K562 (cell line): Measurements from ENCODE around the gene RAB4B. TPM values are rescaled to one million over a fixed set of nuclear protein-coding genes. Genes with fewer than 3 reads are reported as not detected.

Experiments used
- AFF4 ChIP-seq: sonication (generic); formaldehyde crosslinking; IDR thresholded peaks from 2 replicates; pipeline ENCODE4 v1.8.0; 2023; ENCODE audit warnings: mild to moderate bottlenecking, missing genetic modification reagents
- BCOR ChIP-seq: fragments of 450-650 bp; IDR thresholded peaks from 2 replicates; pipeline ENCODE4 v1.6.1; 2016
- BRCA1 ChIP-seq, 2 experiments: fragments of 450-650 bp in 1 of 2; sonication (generic) in 1 of 2; formaldehyde crosslinking in 1 of 2; IDR thresholded peaks; 2 replicates each; pipeline versions ENCODE4 v1.5.0 to v1.6.1; 2017 to 2020; ENCODE audit warnings: mild to moderate bottlenecking in 1 of 2, missing genetic modification reagents in 1 of 2
- ELF4 ChIP-seq: fragments of 450-650 bp; formaldehyde crosslinking; IDR thresholded peaks from 2 replicates; pipeline ENCODE4 v1.4.0; 2022; ENCODE audit warnings: missing genetic modification characterization
- GATAD2A ChIP-seq: fragments of 450-650 bp; IDR thresholded peaks from 2 replicates; pipeline ENCODE4 v1.6.1; 2017
- GTF2B ChIP-seq: IDR thresholded peaks from 2 replicates; pipeline ENCODE4 v1.6.1; 2011; ENCODE audit not compliant: insufficient read length; ENCODE audit errors: extremely low read depth
- KDM1A ChIP-seq, 2 experiments: fragments of 450-650 bp; IDR thresholded peaks; 2 replicates each; pipeline ENCODE4 v1.6.1; 2016; ENCODE audit warnings: mild to moderate bottlenecking in 2 of 2
- KLF1 ChIP-seq: fragments of 450-650 bp; IDR thresholded peaks from 2 replicates; pipeline ENCODE4 v1.6.1; 2016; ENCODE audit warnings: missing genetic modification characterization, missing compliant biosample characterization
- MYC ChIP-seq, 2 experiments: fragments of 250-450 bp in 1 of 2; sonication (Bioruptor Pico) in 1 of 2; IDR thresholded peaks; 2 replicates each; pipeline versions ENCODE4 v1.5.1 to v1.6.1; 2012 to 2021; ENCODE audit warnings: low read depth in 2 of 2, borderline replicate concordance in 1 of 2, improper control_type of control experiment in 1 of 2, low read length in 1 of 2, mild to moderate bottlenecking in 1 of 2, moderate library complexity in 1 of 2
- POLR2H ChIP-seq: IDR thresholded peaks from 2 replicates; pipeline ENCODE4 v1.6.1; 2016; ENCODE audit warnings: missing genetic modification characterization, low read depth, mild to moderate bottlenecking, control low read depth, missing compliant biosample characterization, moderate library complexity
- RCOR1 ChIP-seq, 2 experiments: IDR thresholded peaks; 2 replicates each; pipeline ENCODE4 v1.6.1; 2012; ENCODE audit warnings: low read depth in 2 of 2, low read length in 2 of 2, borderline replicate concordance in 1 of 2, improper control_type of control experiment in 1 of 2
- RFX1 ChIP-seq: fragments of 450-650 bp; IDR thresholded peaks from 2 replicates; pipeline ENCODE4 v1.6.1; 2016; ENCODE audit warnings: mild to moderate bottlenecking, moderate library complexity
- SMARCB1 ChIP-seq: IDR thresholded peaks from 2 replicates; pipeline ENCODE4 v1.6.1; 2011; ENCODE audit warnings: improper control_type of control experiment, low read depth; ENCODE audit not compliant: insufficient read length
- ZNF280B ChIP-seq: fragments of 250-450 bp; sonication (Bioruptor Pico); IDR thresholded peaks from 2 replicates; pipeline ENCODE4 v1.5.1; 2021; ENCODE audit warnings: mild to moderate bottlenecking
- ZNF347 ChIP-seq: fragments of 450-650 bp; formaldehyde crosslinking; IDR thresholded peaks from 2 replicates; pipeline ENCODE4 v1.4.0; 2020; ENCODE audit warnings: low read depth, mild to moderate bottlenecking, moderate library complexity
- polyA plus RNA-seq, 8 experiments: library from polyadenylated mRNA; depleted of rRNA in 4 of 8; stranded (reverse) in 5 of 8; unstranded in 3 of 8; fragments of >200 nt; fragmentation: Nextera tagmentation in 2 of 8; fragmentation: Illumina TruSeq in 1 of 8; extraction: Ambion mirVana in 2 of 8; extraction: Trizol in 1 of 8; gene quantifications; 2 replicates each; pipeline versions ENCODE4 v1.2.1 to v1.2.3, GENCODE V29; 2011 to 2014; ENCODE audit warnings: inconsistent platforms in 1 of 8, missing spikeins in 1 of 8
- total RNA-seq, 7 experiments: library from RNA; depleted of rRNA in 6 of 7; stranded (reverse); fragments of >200 nt in 6 of 7; fragmentation: Illumina TruSeq in 2 of 7; extraction: Trizol in 2 of 7; gene quantifications; 2 replicates each; pipeline versions ENCODE4 v1.2.1 to v1.2.3, GENCODE V29; 2011 to 2021; ENCODE audit warnings: low replicate concordance in 1 of 7

Gene RAB4B
- total and polyA plus RNA-seq, 9 of the 15 experiments (the other 6 are each of a cell fraction or from before 2014, with no cell fraction given) = 0.28 to 20.4 (median 9.0) TPM

- TF ChIP-seq BCOR = peak; percentile 99
- TF ChIP-seq MYC (IDR thresholded peaks at IDR 0.05; ENCODE audit: low read depth, low read length) = no peak
- TF ChIP-seq MYC (CRISPR knock-in tag; IDR thresholded peaks at IDR 0.05; ENCODE audit: borderline replicate concordance, low read depth) = no peak
- no peak for TF ChIP-seq BRCA1 (IDR thresholded peaks at IDR 0.05)
- TF ChIP-seq BRCA1 (CRISPR knock-in tag; IDR thresholded peaks at IDR 0.05) = no peak
- TF ChIP-seq RCOR1 (IDR thresholded peaks at IDR 0.05; ENCODE audit: borderline replicate concordance in 1 of 2, low read depth in 2 of 2, low read length in 2 of 2) = peak; percentile 15 to 91; a peak in 3 of 4 replicates
- TF ChIP-seq ZNF347 = no peak
- no peak for TF ChIP-seq SMARCB1
- no peak for TF ChIP-seq POLR2H (tag)
- TF ChIP-seq KDM1A (IDR thresholded peaks at IDR 0.05) = peak; percentile 87 to 94
- TF ChIP-seq GATAD2A = no peak
- no peak for TF ChIP-seq AFF4 (CRISPR knock-in tag)
- no peak for TF ChIP-seq ZNF280B (CRISPR knock-in tag)
- TF ChIP-seq RFX1 = no peak
- TF ChIP-seq GTF2B = no peak
- TF ChIP-seq ELF4 (CRISPR knock-in tag) = no peak
- TF ChIP-seq KLF1 = no peak
Observed at GRCh38 chr19:40827386-40828247, 49.6 kb downstream of the RAB4B start (continued).
